Neutrophil (primary cell): ENCODE measurements around the gene FAM240A.

Source experiments
- H3K27ac ChIP-seq: fragments of 200-600 bp; sonication (generic); 2 replicates; pipeline ENCODE4 v1.5.1; 2016; ENCODE audit warnings: mild to moderate bottlenecking, moderate library complexity
- H3K27me3 ChIP-seq: fragments of 200-600 bp; sonication (generic); 2 replicates; pipeline ENCODE4 v1.6.0; 2016; ENCODE audit warnings: mild to moderate bottlenecking
- H3K36me3 ChIP-seq: fragments of 200-600 bp; sonication (generic); 2 replicates; pipeline ENCODE4 v1.5.1; 2017
- H3K4me1 ChIP-seq, 2 experiments: fragments of 200-600 bp in 1 of 2; sonication (generic) in 1 of 2; 1 replicate in 1 of 2; 2 replicates in 1 of 2; pipeline versions ENCODE4 v1.5.1 to v1.6.1; 2013 to 2016; ENCODE audit warnings: low read depth in 1 of 2, low read length in 1 of 2, mild to moderate bottlenecking in 1 of 2, moderate library complexity in 1 of 2; ENCODE audit not compliant: control insufficient read depth in 1 of 2, insufficient read depth in 1 of 2
- H3K4me3 ChIP-seq, 2 experiments: fragments of 200-600 bp in 1 of 2; sonication (generic) in 1 of 2; 1 replicate in 1 of 2; 2 replicates in 1 of 2; pipeline ENCODE4 v1.5.1; 2013 to 2016; ENCODE audit warnings: low read depth in 1 of 2, low read length in 1 of 2, mild to moderate bottlenecking in 1 of 2, moderate library complexity in 1 of 2
- H3K9me3 ChIP-seq: fragments of 200-600 bp; sonication (generic); 2 replicates; pipeline ENCODE4 v1.5.1; 2016
- TF ChIP-seq, protein P1 (sequence below): fragments of 200-600 bp; sonication (generic); IDR thresholded peaks from 2 replicates; pipeline ENCODE4 v1.5.1; 2016; ENCODE audit warnings: antibody characterized with exemption

FAM240A gene

DNA sequence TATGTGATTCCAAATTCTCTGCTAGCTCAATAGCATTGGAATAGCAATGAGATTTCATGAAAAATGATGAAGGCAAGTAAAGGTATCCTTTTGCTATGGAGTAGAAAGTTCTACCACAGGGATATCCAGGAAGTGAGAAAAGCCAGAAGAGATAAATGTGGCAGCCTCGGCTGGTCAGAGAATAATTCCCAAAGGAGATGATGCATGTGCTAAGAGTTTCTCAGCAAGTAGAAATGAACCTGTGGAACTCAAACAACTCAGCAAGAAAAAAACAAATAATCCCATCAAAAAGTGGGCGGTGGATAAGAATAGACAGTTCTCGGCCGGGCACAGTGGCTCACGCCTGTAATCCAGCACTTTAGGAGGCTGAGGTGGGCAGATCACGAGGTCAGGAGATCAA, 42.9 kb downstream of the FAM240A start:
- TF ChIP-seq, protein P1, sequence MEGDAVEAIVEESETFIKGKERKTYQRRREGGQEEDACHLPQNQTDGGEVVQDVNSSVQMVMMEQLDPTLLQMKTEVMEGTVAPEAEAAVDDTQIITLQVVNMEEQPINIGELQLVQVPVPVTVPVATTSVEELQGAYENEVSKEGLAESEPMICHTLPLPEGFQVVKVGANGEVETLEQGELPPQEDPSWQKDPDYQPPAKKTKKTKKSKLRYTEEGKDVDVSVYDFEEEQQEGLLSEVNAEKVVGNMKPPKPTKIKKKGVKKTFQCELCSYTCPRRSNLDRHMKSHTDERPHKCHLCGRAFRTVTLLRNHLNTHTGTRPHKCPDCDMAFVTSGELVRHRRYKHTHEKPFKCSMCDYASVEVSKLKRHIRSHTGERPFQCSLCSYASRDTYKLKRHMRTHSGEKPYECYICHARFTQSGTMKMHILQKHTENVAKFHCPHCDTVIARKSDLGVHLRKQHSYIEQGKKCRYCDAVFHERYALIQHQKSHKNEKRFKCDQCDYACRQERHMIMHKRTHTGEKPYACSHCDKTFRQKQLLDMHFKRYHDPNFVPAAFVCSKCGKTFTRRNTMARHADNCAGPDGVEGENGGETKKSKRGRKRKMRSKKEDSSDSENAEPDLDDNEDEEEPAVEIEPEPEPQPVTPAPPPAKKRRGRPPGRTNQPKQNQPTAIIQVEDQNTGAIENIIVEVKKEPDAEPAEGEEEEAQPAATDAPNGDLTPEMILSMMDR = no peak
- no peaks in the 10 kb centered on the region for H3K27me3 ChIP-seq
- H3K27ac ChIP-seq = no peak overlapping the region
- H3K36me3 ChIP-seq = no peaks in the 10 kb centered on the region
- no peak overlapping the region for H3K4me3 ChIP-seq
- no peaks in the 10 kb centered on the region for H3K4me1 ChIP-seq
- no peaks in the 10 kb centered on the region for H3K9me3 ChIP-seq

DNA sequence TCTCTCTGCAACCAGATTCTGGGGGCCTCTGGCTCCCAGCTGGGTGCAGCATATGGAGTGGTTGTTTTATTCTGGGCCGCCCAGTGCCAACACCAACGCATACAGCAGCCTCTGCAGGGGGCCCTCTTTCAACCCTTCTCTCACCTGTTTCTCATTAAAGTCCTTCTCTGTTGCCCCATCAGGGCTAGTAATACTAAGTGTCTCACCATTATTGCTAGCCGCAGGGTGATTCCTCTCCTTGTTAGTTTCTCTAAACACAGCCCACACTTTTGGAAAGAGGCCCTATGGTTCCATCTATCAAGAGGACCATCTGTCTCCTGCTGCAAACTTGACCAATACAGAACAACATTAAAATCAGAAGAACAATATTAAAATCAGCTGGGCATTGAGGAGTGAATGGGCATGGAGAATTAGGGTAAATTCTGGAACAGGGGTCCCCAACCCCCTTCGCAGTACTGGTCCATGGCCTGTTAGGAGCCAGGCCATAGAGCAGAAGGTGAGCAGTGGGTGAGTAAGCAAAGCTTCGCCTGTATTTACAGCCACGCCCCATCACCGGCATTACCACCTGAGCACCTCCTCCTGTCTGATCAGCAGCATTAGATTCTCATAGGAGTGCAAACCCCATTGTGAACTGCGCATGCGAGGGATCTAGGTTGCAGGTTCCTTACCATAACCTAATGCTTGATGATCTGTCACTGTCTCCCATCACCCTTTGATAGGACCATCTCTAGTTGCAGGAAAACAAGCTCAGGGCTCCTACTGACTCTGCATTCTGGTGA, 44.6 kb downstream of the FAM240A start:
- Histone ChIP-seq H3K27ac (no peak overlapping the region), H3K4me3 (no peak overlapping the region), H3K4me1 (no peaks in the 10 kb centered on the region), H3K9me3 (no peaks in the 10 kb centered on the region), H3K36me3 (no peaks in the 10 kb centered on the region), H3K27me3 (no peaks in the 10 kb centered on the region)
- TF ChIP-seq, protein P1 = no peak

DNA sequence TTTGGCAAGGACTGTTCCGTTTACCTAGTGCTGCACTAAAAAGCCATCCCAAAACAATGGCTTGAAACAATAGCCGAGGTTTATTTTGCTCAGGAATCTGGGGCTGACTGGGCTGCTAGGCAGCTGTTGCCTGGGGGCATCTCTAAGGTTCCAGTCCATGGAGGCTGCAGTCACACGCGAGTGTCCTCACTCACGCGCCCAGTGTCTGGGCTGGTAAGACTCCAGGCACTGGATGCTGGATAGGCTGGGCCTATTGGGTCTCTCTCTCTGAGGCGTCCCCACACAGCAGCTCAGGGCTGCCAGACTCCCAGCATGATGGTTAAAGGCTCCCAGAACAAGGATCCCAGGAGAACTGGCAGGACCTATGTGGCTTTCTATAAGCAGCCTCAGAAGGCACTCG, 47.0 kb downstream of the FAM240A start:
- H3K36me3 ChIP-seq = no peaks in the 10 kb centered on the region
- TF ChIP-seq, protein P1 = no peak
- no peaks in the 10 kb centered on the region for H3K9me3 ChIP-seq
- H3K27me3 ChIP-seq = no peaks in the 10 kb centered on the region
- no peaks in the 10 kb centered on the region for H3K4me1 ChIP-seq
- H3K4me3 ChIP-seq = no peak overlapping the region
- no peak overlapping the region for H3K27ac ChIP-seq

DNA sequence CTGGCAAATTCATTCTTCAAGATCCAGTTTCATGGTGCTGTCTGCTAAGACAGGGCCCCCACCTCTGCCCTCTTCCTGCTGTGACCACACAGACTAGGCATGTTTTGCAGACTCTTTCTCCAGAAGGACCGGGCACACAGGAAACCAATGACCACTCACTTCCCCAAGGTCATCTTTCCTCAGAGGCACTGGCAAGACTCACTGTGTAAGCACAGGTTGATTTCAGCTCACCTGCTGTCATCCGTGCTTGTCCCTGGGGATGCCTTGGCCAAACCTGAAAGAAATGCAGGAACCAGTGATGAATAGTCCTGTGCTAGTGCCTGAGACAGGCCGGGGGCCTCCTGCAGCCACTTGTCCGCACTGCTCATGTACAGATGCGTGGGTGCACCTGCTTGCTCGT, 47.7 kb downstream of the FAM240A start:
- H3K27me3 ChIP-seq = no peaks in the 10 kb centered on the region
- TF ChIP-seq, protein P1 = no peak
- H3K4me1 ChIP-seq = no peaks in the 10 kb centered on the region
- no peak overlapping the region for H3K4me3 ChIP-seq
- H3K27ac ChIP-seq = no peak overlapping the region
- no peaks in the 10 kb centered on the region for H3K9me3 ChIP-seq
- no peaks in the 10 kb centered on the region for H3K36me3 ChIP-seq

DNA sequence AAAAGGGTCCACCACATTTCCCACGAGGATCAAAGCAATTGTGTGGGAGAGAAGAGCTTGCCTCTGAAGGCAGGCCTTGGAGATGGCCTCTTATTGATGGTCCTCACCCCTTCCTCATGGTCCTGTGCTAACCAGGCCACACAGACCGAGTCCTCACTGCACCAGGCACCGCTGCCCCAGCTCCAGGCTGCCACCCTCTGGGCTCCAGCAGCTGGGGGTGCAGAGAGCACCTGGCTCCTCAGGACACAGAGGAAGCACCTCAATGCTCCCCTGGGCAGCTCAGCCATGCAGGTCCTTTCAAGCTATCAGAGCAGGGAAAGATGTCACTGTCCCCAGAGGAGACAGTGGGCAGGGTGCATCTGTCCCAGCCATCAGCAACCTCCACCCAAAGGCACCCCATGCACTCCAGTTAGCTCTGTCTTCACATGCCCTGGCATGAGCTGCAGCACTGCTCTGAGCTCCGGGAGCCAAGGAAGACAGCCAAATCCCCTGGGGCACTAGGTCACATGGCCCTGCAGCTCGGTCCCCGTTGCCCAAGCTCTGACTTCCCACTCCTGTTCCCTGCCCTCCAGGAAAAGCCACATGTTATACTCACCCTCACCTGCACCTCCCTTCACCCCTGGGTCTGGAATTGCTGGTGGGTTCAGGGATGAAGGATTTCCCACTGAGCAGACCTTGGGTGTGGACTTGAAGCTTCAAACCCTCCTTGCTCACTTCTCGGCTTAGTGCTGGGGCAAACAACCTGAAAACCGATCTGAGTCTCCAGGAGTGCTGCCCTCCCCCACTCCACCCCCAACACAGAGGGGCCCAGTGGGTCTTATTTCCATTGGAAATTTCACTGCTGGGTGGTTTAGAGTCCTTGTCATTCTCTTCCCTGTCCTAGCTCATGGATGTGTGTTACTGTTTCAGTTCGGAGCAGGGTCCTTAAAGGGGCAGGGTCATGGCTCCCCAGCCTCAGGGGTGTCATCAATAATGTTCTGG, 48.5 kb downstream of the FAM240A start:
- TF ChIP-seq, protein P1 = no peak
- Histone ChIP-seq H3K4me3 (no peak overlapping the region), H3K27ac (no peak overlapping the region), H3K27me3 (no peaks in the 10 kb centered on the region), H3K36me3 (no peaks in the 10 kb centered on the region), H3K4me1 (no peaks in the 10 kb centered on the region), H3K9me3 (no peaks in the 10 kb centered on the region)
